ENCODE data around the gene RSU1. TPM values are rescaled to one million over a fixed set of nuclear protein-coding genes. Genes with fewer than 3 reads are reported as not detected.

Gene RSU1
- total RNA-seq, 1 experiment from 2014 or later = 42.3 TPM

DNA sequence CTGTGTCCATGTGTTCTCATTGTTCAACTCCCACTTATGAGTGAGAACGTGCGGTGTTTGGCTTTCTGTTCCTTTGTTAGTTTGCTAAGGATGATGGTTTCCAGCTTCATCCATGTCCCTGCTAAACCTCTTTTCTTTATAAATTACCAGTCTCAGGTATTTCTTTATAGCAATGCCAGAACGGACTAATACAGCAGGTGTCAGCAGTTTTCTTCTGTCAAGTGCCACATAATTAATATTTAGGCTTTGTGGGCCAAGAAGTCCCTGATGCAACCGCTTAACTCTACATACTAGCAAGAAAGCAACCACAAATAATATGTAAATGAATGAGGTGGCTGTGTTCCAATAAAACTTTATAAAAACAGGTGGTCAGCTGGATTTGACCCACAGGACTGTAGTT lies 269.3 kb downstream of the RSU1 start:
- in situ Hi-C loops (cut with HindIII; ENCODE audit: low pct_unique_long_range_greater_than_20kb, low sequenced_read_pairs) = no loop called here
- DNase-seq (ENCODE audit: low read depth, low spot score) = no peak

DNA sequence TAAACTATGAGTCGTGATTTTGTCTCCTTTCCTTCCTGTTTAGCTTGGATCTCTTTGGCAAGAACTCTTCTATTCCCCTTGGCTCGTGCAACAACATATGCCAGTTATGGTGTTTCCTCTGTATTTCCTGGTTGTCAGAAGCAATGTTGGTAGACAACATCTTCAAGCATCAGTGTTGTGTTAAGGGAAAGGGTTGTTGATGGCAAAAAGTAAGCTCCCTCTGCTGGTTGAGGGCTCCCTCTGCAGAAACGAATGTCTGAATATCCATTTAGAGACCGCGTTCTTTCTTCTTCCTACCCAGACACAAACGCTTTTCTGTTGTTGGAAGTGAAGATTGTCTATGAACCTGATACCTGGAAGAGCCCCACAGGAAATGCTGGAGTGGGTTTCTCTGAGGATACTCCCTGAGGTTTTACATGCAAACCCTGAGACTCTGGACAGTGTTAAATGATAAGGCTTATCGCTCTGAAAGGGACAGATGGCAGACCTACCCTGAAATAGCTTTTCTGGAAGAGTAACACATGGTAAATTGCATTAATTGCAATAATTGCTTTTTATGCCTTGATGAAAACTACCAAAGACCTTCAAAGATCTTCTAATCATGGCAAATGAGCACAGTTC lies 272.0 kb downstream of the RSU1 start:
- DNase-seq (ENCODE audit: low read depth, low spot score) = peak; percentile 71
- in situ Hi-C loops (cut with HindIII; ENCODE audit: low pct_unique_long_range_greater_than_20kb, low sequenced_read_pairs) = no loop called here

DNA sequence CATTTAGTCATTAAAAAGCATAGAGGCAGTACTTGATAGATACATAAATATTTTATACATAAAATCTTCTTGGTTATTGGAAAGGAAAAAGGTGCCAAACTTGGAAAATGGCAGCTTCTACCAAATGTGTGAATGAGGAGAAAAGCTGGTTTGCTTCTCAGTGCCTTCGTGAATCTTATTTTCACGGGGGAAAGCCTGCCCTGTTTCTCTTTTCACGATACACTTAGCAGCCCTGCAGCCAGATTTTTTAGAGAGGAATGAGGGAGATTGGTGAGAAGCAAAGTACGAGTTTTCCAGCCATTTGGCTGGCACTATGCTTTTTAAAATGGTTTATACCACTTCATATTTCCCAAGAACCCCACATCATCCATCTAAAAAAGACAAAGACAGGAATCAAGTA lies 272.6 kb downstream of the RSU1 start:
- in situ Hi-C loops (cut with HindIII; ENCODE audit: low pct_unique_long_range_greater_than_20kb, low sequenced_read_pairs) = no loop called here
- no peak for DNase-seq (ENCODE audit: low read depth, low spot score)

DNA sequence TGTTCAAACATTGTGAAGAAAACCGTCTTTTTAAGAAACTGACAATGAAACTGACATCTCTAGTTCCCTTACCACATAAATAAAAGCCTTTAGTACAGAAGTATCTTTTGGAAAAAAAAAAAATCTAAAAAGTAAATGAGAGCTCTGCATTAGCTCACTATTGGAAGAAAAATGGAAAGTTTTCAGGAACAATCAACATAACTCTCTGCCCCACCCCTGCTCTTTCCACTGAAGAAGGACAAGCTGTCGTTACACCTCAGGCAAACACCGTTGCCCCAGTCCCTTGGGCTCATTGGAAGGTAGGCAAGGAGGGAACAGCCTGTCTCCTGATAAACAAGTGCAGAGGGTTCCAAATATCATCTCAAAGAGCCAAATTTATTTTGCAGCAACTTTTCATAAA lies 273.1 kb downstream of the RSU1 start:
- DNase-seq (ENCODE audit: low read depth, low spot score) = no peak
- in situ Hi-C loops (cut with HindIII; ENCODE audit: low pct_unique_long_range_greater_than_20kb, low sequenced_read_pairs) = no loop called here

Small RNA genes lying within 50 kb of the gene (small RNA-seq; reads per million reads assigned to genes)
- gene RF02271 = 0 reads per million in 2 experiments

Data from SK-MEL-5 (cell line).